NT2/D1 (cell line): ENCODE data around the gene CD44.

Experiments
- YY1 ChIP-seq: IDR thresholded peaks from 2 replicates; pipeline ENCODE4 v1.6.1; 2011; ENCODE audit not compliant: insufficient read length, insufficient read depth
- ZNF274 ChIP-seq: IDR thresholded peaks from 2 replicates; pipeline ENCODE4 v1.6.1; 2011; ENCODE audit warnings: mild to moderate bottlenecking, low read depth, low read length

- TF ChIP-seq YY1 = no peak
- no peak for TF ChIP-seq ZNF274
These were observed 75.8 kb downstream of the CD44 start for GRCh38 chr11:35214792-35215193.
